ENCODE data around the gene N4BP2L2. TPM values are rescaled to one million over a fixed set of nuclear protein-coding genes. Genes with fewer than 3 reads are reported as not detected.

The N4BP2L2 gene
- total and polyA plus RNA-seq, 2 experiments from 2014 or later, result 70.1 to 89.4 TPM

GRCh38 chr13:32501064-32501463 is 37.5 kb downstream of the N4BP2L2 start:
- no peak overlapping the region for H3K27ac ChIP-seq
- no peak overlapping the region for H3K4me3 ChIP-seq
- WGBS, 2 experiments (ENCODE audit: low coverage in 1 of 2, low lambda C conversion rate in 2 of 2, missing lambda C conversion rate in 2 of 2), result 96 to 98% methylated on average over 6 of the region's 6 CpGs
- no peaks in the 10 kb centered on the region for H3K79me2 ChIP-seq (ENCODE audit: insufficient read depth)
- H3K9me2 ChIP-seq (ENCODE audit: insufficient read depth), result 0 out of 2 replicates have a peak, but pooled peaks cover 3% of the 10 kb centered on the region
- H3K36me3 ChIP-seq (ENCODE audit: low read depth), result peaks cover 14% of the 10 kb centered on the region; the same call in 1 of the 2 replicates
- no peaks in the 10 kb centered on the region for H3K9me3 ChIP-seq (ENCODE audit: low read depth)
- no peak for DNase-seq
- no peaks in the 10 kb centered on the region for H3F3A ChIP-seq (ENCODE audit: insufficient read depth)
- 0 out of 2 replicates have a peak, but pooled peaks cover 15% of the 10 kb centered on the region for H3K4me1 ChIP-seq (ENCODE audit: insufficient read depth)
- H2AFZ ChIP-seq, result no peak overlapping the region
- no peaks in the 10 kb centered on the region for H3K27me3 ChIP-seq (replicated peaks; ENCODE audit: insufficient read depth)
- H3K4me2 ChIP-seq (ENCODE audit: unreplicated experiment), result no peak overlapping the region
- TF ChIP-seq EZH2 (IDR thresholded peaks at IDR 0.05; ENCODE audit: insufficient read depth, poor library complexity, severe bottlenecking) (no peak), EZH2phosphoT487 (IDR thresholded peaks at IDR 0.05; ENCODE audit: insufficient read depth, low read depth) (no peak)
- in situ Hi-C loops (cut with MboI), result no loop called here
- H4K20me1 ChIP-seq (ENCODE audit: insufficient read depth), result no peaks in the 10 kb centered on the region
- H3K9ac ChIP-seq, result no peak overlapping the region

GRCh38 chr13:32499538-32500210 is 38.9 kb downstream of the N4BP2L2 start:
- no peaks in the 10 kb centered on the region for H3F3A ChIP-seq (ENCODE audit: insufficient read depth)
- in situ Hi-C loops (cut with MboI), result no loop called here
- 0 out of 2 replicates have a peak, but pooled peaks cover 15% of the 10 kb centered on the region for H3K4me1 ChIP-seq (ENCODE audit: insufficient read depth)
- H2AFZ ChIP-seq, result no peak overlapping the region
- no peaks in the 10 kb centered on the region for H3K9me2 ChIP-seq (ENCODE audit: insufficient read depth)
- DNase-seq, result no peak
- no peaks in the 10 kb centered on the region for H3K79me2 ChIP-seq (ENCODE audit: insufficient read depth)
- TF ChIP-seq EZH2phosphoT487 (IDR thresholded peaks at IDR 0.05; ENCODE audit: insufficient read depth, low read depth) (no peak), EZH2 (IDR thresholded peaks at IDR 0.05; ENCODE audit: insufficient read depth, poor library complexity, severe bottlenecking) (no peak)
- no peak overlapping the region for H3K4me2 ChIP-seq (ENCODE audit: unreplicated experiment)
- no peaks in the 10 kb centered on the region for H3K27me3 ChIP-seq (replicated peaks; ENCODE audit: insufficient read depth)
- H3K9ac ChIP-seq, result no peak overlapping the region
- no peak overlapping the region for H3K4me3 ChIP-seq
- H3K9me3 ChIP-seq (ENCODE audit: low read depth), result no peaks in the 10 kb centered on the region
- 96 to 97% methylated on average over 2 of the region's 2 CpGs for WGBS, 2 experiments (ENCODE audit: low coverage in 1 of 2, low lambda C conversion rate in 2 of 2, missing lambda C conversion rate in 2 of 2)
- H3K36me3 ChIP-seq (ENCODE audit: low read depth), result 0 out of 2 replicates have a peak, but pooled peaks cover under 1% of the 10 kb centered on the region
- no peak overlapping the region for H3K27ac ChIP-seq
- H4K20me1 ChIP-seq (ENCODE audit: insufficient read depth), result no peaks in the 10 kb centered on the region

GRCh38 chr13:32497589-32497988 is 41.0 kb downstream of the N4BP2L2 start:
- H3K4me2 ChIP-seq (ENCODE audit: unreplicated experiment), result no peak overlapping the region
- no peaks in the 10 kb centered on the region for H3K36me3 ChIP-seq (ENCODE audit: low read depth)
- H4K20me1 ChIP-seq (ENCODE audit: insufficient read depth), result 0 out of 2 replicates have a peak, but pooled peaks cover 4% of the 10 kb centered on the region
- no peaks in the 10 kb centered on the region for H3K79me2 ChIP-seq (ENCODE audit: insufficient read depth)
- no peak for DNase-seq
- no peak overlapping the region for H3K4me3 ChIP-seq
- in situ Hi-C loops (cut with MboI), result no loop called here
- 96 to 100% methylated on average over 1 of the region's 1 CpG for WGBS, 2 experiments (ENCODE audit: low coverage in 1 of 2, low lambda C conversion rate in 2 of 2, missing lambda C conversion rate in 2 of 2)
- H3K27ac ChIP-seq, result no peak overlapping the region
- no peaks in the 10 kb centered on the region for H3K9me3 ChIP-seq (ENCODE audit: low read depth)
- no peak overlapping the region for H2AFZ ChIP-seq
- no peak for TF ChIP-seq EZH2 (IDR thresholded peaks at IDR 0.05; ENCODE audit: insufficient read depth, poor library complexity, severe bottlenecking)
- TF ChIP-seq EZH2phosphoT487 (IDR thresholded peaks at IDR 0.05; ENCODE audit: insufficient read depth, low read depth), result no peak
- H3F3A ChIP-seq (ENCODE audit: insufficient read depth), result no peaks in the 10 kb centered on the region
- H3K4me1 ChIP-seq (ENCODE audit: insufficient read depth), result 0 out of 2 replicates have a peak, but pooled peaks cover 15% of the 10 kb centered on the region
- H3K9ac ChIP-seq, result no peak overlapping the region
- H3K27me3 ChIP-seq (replicated peaks; ENCODE audit: insufficient read depth), result no peaks in the 10 kb centered on the region
- H3K9me2 ChIP-seq (ENCODE audit: insufficient read depth), result no peaks in the 10 kb centered on the region

GRCh38 chr13:32496599-32497160 is 41.9 kb downstream of the N4BP2L2 start:
- TF ChIP-seq EZH2 (IDR thresholded peaks at IDR 0.05; ENCODE audit: insufficient read depth, poor library complexity, severe bottlenecking), result no peak
- no peak for TF ChIP-seq EZH2phosphoT487 (IDR thresholded peaks at IDR 0.05; ENCODE audit: insufficient read depth, low read depth)

More at GRCh38 chr13:32496599-32497160, 41.9 kb downstream of the N4BP2L2 start:
- no peaks in the 10 kb centered on the region for H3F3A ChIP-seq (ENCODE audit: insufficient read depth)
- in situ Hi-C loops (cut with MboI), result no loop called here
- H3K27ac ChIP-seq, result no peak overlapping the region
- no peak overlapping the region for H2AFZ ChIP-seq
- no peaks in the 10 kb centered on the region for H3K36me3 ChIP-seq (ENCODE audit: low read depth)
- H3K79me2 ChIP-seq (ENCODE audit: insufficient read depth), result no peaks in the 10 kb centered on the region
- 0 out of 2 replicates have a peak, but pooled peaks cover 4% of the 10 kb centered on the region for H4K20me1 ChIP-seq (ENCODE audit: insufficient read depth)
- no peaks in the 10 kb centered on the region for H3K9me3 ChIP-seq (ENCODE audit: low read depth)
- DNase-seq, result peak; percentile 6
- 0 out of 2 replicates have a peak, but pooled peaks cover 15% of the 10 kb centered on the region for H3K4me1 ChIP-seq (ENCODE audit: insufficient read depth)
- H3K9me2 ChIP-seq (ENCODE audit: insufficient read depth), result no peaks in the 10 kb centered on the region
- WGBS, 2 experiments (ENCODE audit: low coverage in 1 of 2, low lambda C conversion rate in 2 of 2, missing lambda C conversion rate in 2 of 2), result 0 to 23% methylated on average over 1 of the region's 1 CpG
- H3K27me3 ChIP-seq (replicated peaks; ENCODE audit: insufficient read depth), result no peaks in the 10 kb centered on the region
- H3K4me2 ChIP-seq (ENCODE audit: unreplicated experiment), result no peak overlapping the region
- no peak overlapping the region for H3K4me3 ChIP-seq
- no peak overlapping the region for H3K9ac ChIP-seq

Measured in GM23248 (cell line).